ENCODE data around the gene AURKB.

The AURKB gene

GRCh38 chr17:8160741-8161221 is 49.6 kb downstream of the AURKB start:
- no peak for DNase-seq

- no peak for DNase-seq
Measured at GRCh38 chr17:8160224-8160577, 50.2 kb downstream of the AURKB start.

- DNase-seq: no peak
Measured at GRCh38 chr17:8159459-8160223, 50.7 kb downstream of the AURKB start.

GRCh38 chr17:8159032-8159400 is 51.4 kb downstream of the AURKB start:
- no peak for DNase-seq

- peak; percentile 87 for DNase-seq
Measured at GRCh38 chr17:8158267-8159031, 51.9 kb downstream of the AURKB start.

GRCh38 chr17:8156246-8156992 is 54.0 kb downstream of the AURKB start:
- peak; percentile 100 for DNase-seq

GRCh38 chr17:8155996-8156245 is 54.5 kb downstream of the AURKB start:
- no peak for DNase-seq

GRCh38 chr17:8155231-8155995 is 55.0 kb downstream of the AURKB start:
- DNase-seq: no peak

Measured in CD4-positive, alpha-beta T cell treated with Interleukin-4 for 4 hours (primary cell).